ENCODE data around the gene CLCN5.

CLCN5 gene

GRCh38 chrX:49934148-49934547 lies 11.8 kb downstream of the CLCN5 start:
- no peak for DNase-seq

GRCh38 chrX:49934729-49935128 lies 12.3 kb downstream of the CLCN5 start:
- no peak for DNase-seq

DNA sequence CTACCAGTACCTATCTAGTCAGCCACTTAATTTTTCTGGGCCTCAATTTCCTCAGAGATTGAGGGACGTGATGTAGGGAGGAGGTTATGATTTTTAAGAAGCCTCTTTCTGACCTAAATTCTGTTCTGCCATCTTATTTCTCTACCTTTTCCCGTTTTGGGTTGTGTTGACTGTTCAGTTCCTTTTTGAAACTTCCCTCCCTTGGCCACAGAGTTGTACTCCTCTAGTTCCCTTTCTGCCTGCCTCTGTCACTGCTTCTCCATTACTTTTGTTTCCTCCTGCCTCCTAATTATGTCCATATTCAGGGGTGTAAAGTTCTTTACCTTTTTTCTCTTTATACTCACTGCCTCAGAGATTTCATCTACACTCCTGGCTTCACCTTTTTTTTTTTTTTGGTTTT lies 25.4 kb downstream of the CLCN5 start:
- no peak for DNase-seq

- no peak for DNase-seq
These were observed 27.6 kb downstream of the CLCN5 start for GRCh38 chrX:49949961-49950360.

- DNase-seq = no peak
These were observed 29.3 kb downstream of the CLCN5 start for GRCh38 chrX:49951524-49952193.

DNA sequence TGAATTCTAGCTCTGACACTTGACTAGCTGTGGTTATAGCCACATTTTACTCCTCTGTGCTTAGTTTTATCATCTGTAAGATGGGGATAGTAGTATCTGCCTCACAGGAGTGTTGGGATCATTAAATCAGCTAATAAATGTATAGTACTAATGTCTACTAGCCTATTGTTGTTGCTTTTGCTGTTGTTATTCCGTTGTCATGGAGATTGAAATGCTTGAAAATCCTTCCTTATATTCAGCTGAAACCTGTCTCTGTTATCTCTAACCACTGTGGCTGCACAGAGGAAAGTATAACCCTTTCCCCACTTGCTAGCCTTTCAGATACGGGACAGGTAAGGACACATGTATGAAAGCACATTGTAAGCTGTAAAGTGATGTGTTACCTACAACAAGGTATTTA lies 33.9 kb downstream of the CLCN5 start:
- no peak for DNase-seq

- no peak for DNase-seq
These were observed 36.5 kb downstream of the CLCN5 start for GRCh38 chrX:49958727-49959485.

DNA sequence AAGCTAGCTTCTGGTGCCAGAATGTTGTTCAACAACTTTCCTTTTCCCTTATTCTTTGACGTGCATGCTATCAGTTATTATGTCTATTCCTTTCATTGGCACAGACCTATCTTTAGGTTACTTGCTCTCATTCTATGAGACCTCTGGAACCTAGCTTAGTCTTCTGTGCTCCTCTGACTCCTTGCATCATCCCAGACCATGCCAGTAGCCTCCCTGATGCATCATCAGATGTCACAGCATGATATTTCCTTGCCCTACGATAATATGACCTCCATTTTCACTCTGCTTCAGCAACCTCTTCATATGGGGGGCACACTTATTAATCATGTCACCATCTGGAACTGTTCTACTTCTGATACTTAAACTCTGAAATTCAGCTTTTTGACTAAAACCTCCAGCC lies 37.2 kb downstream of the CLCN5 start:
- DNase-seq = no peak

DNA sequence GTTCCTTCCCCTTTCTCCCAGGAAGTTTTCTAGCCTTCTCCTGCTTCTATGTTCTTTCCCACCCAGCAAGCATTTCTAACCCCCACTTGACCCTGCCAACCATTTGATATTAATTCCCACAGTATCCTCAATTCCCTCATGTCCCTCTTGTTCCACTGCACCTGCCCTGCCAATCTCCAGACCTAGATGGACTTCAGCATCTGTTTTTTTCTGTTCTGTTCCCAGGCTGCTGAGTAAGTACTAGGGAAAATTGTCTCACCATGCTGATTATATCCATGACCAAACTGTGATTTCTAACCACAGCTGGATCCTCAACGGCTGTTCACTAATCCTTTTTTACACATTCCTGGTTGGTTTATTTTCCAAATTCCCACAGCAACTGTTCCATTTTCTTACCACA lies 37.7 kb downstream of the CLCN5 start:
- DNase-seq = no peak

DNA sequence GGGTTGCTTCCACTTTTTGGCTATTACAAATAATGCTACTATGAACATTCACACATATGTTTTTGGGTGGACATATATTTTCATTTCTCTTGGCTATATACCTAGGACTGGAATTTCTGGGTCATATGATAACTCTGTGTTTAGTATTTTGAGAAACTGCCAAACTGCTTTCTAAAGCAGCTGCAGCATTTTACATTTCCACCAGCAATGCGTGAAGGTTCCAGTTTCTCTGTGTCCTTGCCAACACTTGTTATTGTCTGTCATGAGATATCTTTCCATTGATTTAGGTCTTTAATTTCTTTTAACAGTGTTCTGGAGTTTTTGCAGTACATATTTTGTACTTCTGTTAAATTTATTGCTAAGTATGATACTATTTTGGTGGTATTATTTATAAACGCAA lies 48.3 kb downstream of the CLCN5 start:
- DNase-seq = no peak

DNA sequence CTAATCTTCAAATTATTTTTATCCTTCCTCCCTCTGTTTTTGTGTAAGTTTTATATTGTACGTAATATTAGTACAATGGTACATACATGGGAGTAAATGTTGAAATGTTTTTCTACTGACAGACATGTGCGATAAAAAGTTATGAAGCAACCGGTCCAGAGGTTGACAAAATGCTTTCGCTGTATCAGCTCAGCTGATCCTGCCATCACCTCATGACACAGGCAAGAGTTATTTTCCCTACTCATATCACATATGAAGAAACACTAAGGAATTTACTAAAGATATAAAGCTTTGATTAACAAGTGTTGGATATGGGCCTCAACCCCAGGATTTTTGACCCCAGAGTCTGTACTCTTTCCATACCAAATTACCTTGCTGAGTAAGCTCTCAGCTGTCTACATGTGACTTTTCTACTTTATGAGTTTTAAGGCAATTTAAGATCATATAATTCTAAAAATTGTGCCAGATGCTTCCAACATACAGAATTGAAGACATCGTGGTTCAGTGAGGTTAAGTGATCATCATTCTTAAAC lies 50.0 kb downstream of the CLCN5 start:
- DNase-seq = no peak

- no peak for DNase-seq
These were observed 54.3 kb downstream of the CLCN5 start for GRCh38 chrX:49976682-49977197.

DNA sequence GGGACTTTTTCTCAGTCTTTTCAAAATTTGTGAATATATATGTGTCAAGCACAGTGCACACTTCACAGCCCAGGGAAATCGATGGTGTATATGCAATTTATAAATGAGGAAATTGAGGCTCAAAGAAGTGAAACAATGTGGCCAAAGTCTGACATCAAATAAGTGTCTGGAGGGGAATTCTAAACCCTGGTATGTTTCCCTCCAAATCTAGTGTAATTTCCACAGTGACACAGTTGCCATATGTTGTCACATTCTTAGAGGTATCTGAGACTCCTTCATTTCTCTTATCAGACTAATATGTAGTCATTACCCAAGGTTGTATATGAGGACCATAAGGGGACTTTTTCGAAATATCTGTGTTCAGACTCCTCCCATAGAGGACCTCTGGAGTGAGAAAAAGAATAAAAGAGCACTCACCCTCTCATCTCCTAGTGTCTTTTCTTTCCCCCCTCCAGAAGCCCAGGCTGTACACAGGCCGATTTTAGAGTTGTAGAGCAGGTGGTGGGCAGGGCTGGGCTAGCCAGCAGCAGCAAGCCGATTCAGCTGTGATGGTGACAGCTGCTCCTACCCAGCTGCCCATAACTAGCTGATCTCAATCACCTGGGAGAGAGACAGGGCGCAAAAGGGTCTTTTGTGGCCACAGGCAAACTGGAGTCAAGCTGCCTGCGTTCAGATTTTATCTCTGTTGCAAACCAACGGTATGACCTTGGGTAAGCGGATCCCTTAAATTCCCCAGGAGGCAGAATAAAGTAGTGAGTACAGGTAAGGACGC lies 55.1 kb downstream of the CLCN5 start:
- peak; percentile 37 for DNase-seq

DNA sequence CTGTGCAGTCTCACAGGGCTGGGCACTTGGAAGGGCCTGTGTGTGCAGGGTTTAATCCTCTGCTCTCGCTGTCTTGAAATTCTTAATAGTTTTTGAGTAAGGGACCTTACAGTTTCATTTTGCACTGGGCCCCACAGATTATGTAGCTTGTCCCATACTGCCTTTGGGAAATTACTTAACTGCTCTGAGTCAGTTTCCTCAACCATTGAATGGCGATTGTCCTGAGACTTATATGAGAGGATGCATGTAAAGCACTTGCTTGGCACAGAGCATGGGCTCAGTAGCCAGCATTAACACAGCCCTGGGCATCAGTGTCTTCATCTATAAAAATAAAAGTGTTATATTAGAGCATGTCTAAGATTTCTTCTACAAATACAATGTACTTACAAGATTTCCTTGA lies 55.8 kb downstream of the CLCN5 start:
- no peak for DNase-seq

- no peak for DNase-seq
These were observed 63.7 kb downstream of the CLCN5 start for GRCh38 chrX:49986058-49986457.

DNA sequence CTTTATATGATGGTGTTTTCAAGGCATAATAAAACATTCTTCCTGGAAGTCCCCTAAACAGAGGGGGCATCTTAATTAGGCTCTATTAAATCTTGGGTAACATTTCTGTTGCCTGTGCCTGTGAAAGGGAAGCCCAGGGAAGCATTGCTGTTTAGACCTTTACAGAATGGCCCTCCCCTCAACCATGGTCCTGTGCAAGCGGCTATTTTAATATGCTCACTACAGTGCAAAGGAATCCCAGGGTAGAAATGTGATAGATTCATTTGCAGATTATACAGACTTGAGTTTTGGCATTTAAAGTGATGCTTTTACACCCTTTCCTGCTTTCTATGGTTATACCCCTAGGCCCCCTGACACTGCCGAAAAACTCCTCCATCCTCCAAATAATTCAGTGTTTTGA lies 65.3 kb downstream of the CLCN5 start:
- no peak for DNase-seq

- DNase-seq = no peak
These were observed 65.7 kb downstream of the CLCN5 start for GRCh38 chrX:49988143-49988542.

DNA sequence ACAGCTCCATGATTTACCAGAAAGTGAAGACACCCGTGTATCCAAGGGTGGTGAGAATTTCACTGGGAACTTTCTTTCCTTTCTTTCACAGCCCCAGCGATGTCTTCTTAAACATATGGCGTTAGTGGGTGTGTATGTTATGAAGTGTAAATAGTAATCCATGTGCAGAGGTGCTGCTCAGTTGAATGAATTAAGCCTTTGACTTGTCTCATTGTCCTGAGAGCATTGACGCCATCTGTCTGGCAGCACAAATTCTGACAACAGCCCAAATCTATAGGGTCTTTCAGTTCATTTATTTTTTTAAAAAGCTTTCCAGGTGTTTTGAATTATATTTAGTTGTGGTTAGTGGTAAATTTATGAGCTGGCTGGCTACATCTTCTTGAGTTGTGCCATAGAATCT lies 69.4 kb downstream of the CLCN5 start:
- no peak for DNase-seq

- DNase-seq = no peak
These were observed 70.5 kb downstream of the CLCN5 start for GRCh38 chrX:49992853-49993252.

GRCh38 chrX:49993661-49994060 lies 71.3 kb downstream of the CLCN5 start:
- no peak for DNase-seq

- DNase-seq = no peak
These were observed 72.8 kb downstream of the CLCN5 start for GRCh38 chrX:49995107-49995731.

DNA sequence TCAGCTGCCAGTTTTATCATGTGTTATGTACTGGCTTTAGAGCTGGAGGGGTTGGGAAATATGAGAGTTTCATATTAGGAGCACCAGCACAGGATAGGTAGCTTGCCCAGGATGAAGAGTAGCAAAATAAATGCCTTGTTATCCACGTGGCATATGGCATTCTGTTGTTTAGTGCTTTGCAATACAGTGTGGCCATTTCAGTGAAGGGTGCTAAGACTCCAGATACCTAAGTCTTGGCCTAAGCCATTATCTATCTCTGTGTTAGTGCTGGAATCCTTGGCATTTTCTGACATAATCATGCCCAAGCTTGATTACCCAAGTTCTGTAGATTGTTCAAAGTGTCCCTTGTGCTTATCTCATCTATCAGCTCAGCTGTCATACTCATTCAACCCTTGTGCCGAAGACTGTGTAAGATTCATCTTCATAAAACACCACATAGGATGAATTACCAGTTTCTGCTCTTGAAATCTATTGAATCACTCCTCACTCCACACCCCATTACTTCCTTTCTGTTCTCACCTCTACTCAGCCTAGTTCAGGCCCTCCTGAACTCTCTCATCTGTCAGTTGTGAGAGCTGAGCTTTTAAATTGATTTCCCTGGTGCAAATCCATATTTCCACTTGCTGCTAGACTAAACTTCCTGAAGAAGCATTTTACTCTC lies 73.5 kb downstream of the CLCN5 start:
- no peak for DNase-seq
